IMR-90 (cell line): Measurements from ENCODE around the gene PTPRH.

ENCODE experiments used
- BHLHE40 ChIP-seq: fragments of 150-350 bp; IDR thresholded peaks from 2 replicates; pipeline ENCODE4 v1.6.1; 2016; ENCODE audit warnings: mild to moderate bottlenecking, low read depth, low read length
- CEBPB ChIP-seq: IDR thresholded peaks from 2 replicates; pipeline ENCODE4 v1.6.1; 2012; ENCODE audit warnings: low read depth, low read length, improper control_type of control experiment
- CTCF ChIP-seq: conservative IDR thresholded peaks from 2 replicates; pipeline ENCODE4 v1.5.1; 2012; ENCODE audit warnings: mild to moderate bottlenecking, low read depth, low read length, improper control_type of control experiment
- MAFK ChIP-seq: IDR thresholded peaks from 2 replicates; pipeline ENCODE4 v1.6.1; 2012; ENCODE audit warnings: low read depth, low read length, improper control_type of control experiment
- POLR2A ChIP-seq: IDR thresholded peaks from 2 replicates; pipeline ENCODE4 v1.6.1; 2012; ENCODE audit warnings: mild to moderate bottlenecking, low read depth, low read length
- RAD21 ChIP-seq: IDR thresholded peaks from 2 replicates; pipeline ENCODE4 v1.6.1; 2012; ENCODE audit warnings: low read length, improper control_type of control experiment
- RFX5 ChIP-seq: IDR thresholded peaks from 2 replicates; pipeline ENCODE4 v1.8.0; 2012; ENCODE audit warnings: low read depth, mild to moderate bottlenecking, low read length, moderate library complexity

- no peak for TF ChIP-seq CTCF
- TF ChIP-seq POLR2A, result no peak
- TF ChIP-seq MAFK, result no peak
- no peak for TF ChIP-seq RFX5
- no peak for TF ChIP-seq RAD21
- no peak for TF ChIP-seq CEBPB
- TF ChIP-seq BHLHE40, result no peak
Observed at GRCh38 chr19:55158848-55159749, 50.2 kb downstream of the PTPRH start.
